Transverse colon (tissue), 4 donors: ENCODE results near the gene KLRK1.

ENCODE experiments used
- EP300 ChIP-seq: sonication (generic); formaldehyde crosslinking; IDR thresholded peaks from one replicate; pipeline ENCODE4 v1.6.1; 2017; ENCODE audit warnings: antibody characterized with exemption, low read depth
- POLR2A ChIP-seq: fragments of 450-650 bp; IDR thresholded peaks from one replicate; pipeline ENCODE4 v1.6.1; 2016; ENCODE audit warnings: antibody characterized with exemption, mild to moderate bottlenecking, moderate library complexity
- POLR2AphosphoS5 ChIP-seq, 3 donors: sonication (generic); formaldehyde crosslinking; IDR thresholded peaks; one replicate each; pipeline ENCODE4 v1.6.1; 2016; ENCODE audit warnings: antibody characterized with exemption in 3 of 3
- TF ChIP-seq, protein P1 (sequence below), 5 experiments: fragments of 200-600 bp in 3 of 5; fragments of 450-650 bp in 2 of 5; sonication (generic) in 3 of 5; IDR thresholded peaks; 1 replicate in 2 of 5; 2 replicates in 3 of 5; pipeline ENCODE4 v1.5.1; 2016 to 2017; ENCODE audit warnings: antibody characterized with exemption in 5 of 5, inconsistent platforms in 3 of 5, mild to moderate bottlenecking in 2 of 5, moderate library complexity in 1 of 5

DNA sequence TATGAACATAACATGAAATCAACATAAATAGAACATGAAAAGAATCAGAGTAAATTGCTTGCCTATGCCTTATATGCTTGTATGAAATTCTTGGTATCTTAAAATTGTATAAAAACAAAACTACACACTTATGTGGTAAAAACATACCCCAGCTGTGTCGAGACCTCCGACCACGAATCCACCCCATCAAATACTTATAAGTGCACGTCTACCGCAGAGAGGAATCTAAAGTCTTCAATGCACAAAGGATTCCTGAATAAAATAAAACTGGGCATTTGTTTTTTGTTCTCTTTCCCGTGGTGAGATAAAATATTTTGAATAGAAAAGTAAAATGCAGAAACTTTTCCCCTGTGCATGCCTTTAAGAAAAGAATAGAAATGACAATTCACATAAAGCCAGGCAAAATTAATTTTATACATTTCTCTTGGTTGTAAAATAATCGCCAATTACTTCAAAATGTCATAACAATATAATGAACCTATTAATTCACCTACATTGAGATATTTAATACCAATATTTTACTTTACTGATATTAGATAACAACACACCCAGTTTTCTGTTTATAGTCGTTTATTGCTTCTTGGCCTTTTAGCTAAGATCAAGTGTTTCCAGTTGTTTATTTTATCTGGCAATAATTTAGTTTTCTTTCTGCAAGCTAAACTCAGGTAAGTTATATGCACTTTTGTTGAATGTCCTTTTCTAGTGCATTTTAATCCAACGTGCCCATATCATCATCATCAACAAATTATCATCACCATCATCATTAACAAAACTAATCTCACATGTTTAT lies 1.0 kb downstream of the KLRK1 start:
- TF ChIP-seq, protein P1, sequence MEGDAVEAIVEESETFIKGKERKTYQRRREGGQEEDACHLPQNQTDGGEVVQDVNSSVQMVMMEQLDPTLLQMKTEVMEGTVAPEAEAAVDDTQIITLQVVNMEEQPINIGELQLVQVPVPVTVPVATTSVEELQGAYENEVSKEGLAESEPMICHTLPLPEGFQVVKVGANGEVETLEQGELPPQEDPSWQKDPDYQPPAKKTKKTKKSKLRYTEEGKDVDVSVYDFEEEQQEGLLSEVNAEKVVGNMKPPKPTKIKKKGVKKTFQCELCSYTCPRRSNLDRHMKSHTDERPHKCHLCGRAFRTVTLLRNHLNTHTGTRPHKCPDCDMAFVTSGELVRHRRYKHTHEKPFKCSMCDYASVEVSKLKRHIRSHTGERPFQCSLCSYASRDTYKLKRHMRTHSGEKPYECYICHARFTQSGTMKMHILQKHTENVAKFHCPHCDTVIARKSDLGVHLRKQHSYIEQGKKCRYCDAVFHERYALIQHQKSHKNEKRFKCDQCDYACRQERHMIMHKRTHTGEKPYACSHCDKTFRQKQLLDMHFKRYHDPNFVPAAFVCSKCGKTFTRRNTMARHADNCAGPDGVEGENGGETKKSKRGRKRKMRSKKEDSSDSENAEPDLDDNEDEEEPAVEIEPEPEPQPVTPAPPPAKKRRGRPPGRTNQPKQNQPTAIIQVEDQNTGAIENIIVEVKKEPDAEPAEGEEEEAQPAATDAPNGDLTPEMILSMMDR (IDR thresholded peaks at IDR 0.05), result no peak
- no peak for TF ChIP-seq POLR2AphosphoS5 (IDR thresholded peaks at IDR 0.05)
- no peak for TF ChIP-seq POLR2A
- TF ChIP-seq EP300, result no peak
